Vagina (tissue), 2 donors: ENCODE data around the gene PALLD. TPM values are rescaled to one million over a fixed set of nuclear protein-coding genes. Genes with fewer than 3 reads are reported as not detected.
A peak's percentile ranks its signal among the peaks of the same experiment; 100 is the strongest.

Source experiments
- DNase-seq, 2 donors: peaks; one replicate each; pipeline ENCODE4 v3.0.0-alpha.2; 2017; ENCODE audit errors: extremely low spot score in 2 of 2
- H3K27ac ChIP-seq: fragments of 200-600 bp; sonication (generic); one replicate; pipeline ENCODE4 v1.5.1; 2019
- H3K27me3 ChIP-seq: fragments of 200-600 bp; sonication (generic); one replicate; pipeline ENCODE4 v1.5.1; 2019
- H3K36me3 ChIP-seq, 2 donors: fragments of 200-600 bp; sonication (generic); one replicate each; pipeline ENCODE4 v1.5.1; 2017 to 2019
- H3K4me1 ChIP-seq: fragments of 200-600 bp; sonication (generic); one replicate; pipeline ENCODE4 v1.5.1; 2019
- H3K4me3 ChIP-seq, 2 donors: fragments of 200-600 bp; sonication (generic); 1 replicate in 1 of 2; 2 replicates in 1 of 2; pipeline ENCODE4 v1.5.1; 2016 to 2019
- H3K9me3 ChIP-seq: fragments of 200-600 bp; sonication (generic); one replicate; pipeline ENCODE4 v1.5.1; 2019
- CTCF ChIP-seq, 3 experiments: fragments of 450-650 bp in 2 of 3; fragments of 200-600 bp in 1 of 3; sonication (generic) in 1 of 3; IDR thresholded peaks; one replicate each; pipeline ENCODE4 v1.5.1; 2017 to 2019; ENCODE audit warnings: antibody characterized with exemption in 3 of 3, mild to moderate bottlenecking in 2 of 3, moderate library complexity in 2 of 3
- POLR2A ChIP-seq, 2 donors: fragments of 450-650 bp; IDR thresholded peaks; one replicate each; pipeline ENCODE4 v1.6.1; 2017; ENCODE audit warnings: antibody characterized with exemption in 2 of 2, mild to moderate bottlenecking in 2 of 2, moderate library complexity in 2 of 2
- POLR2AphosphoS5 ChIP-seq, 2 donors: sonication (generic); formaldehyde crosslinking; IDR thresholded peaks; one replicate each; pipeline ENCODE4 v1.9.0; 2017; ENCODE audit warnings: antibody characterized with exemption in 2 of 2, mild to moderate bottlenecking in 2 of 2, low read depth in 1 of 2; ENCODE audit not compliant: insufficient read depth in 1 of 2
- intact Hi-C: fragments of 100-400 bp; cut with DNase I; formaldehyde crosslinking; loops from one replicate; pipeline ENCODE4 v1.15.1; 2023
- total RNA-seq: library from RNA; depleted of rRNA; stranded (reverse); fragments of >200 nt; gene quantifications from one replicate; pipeline ENCODE4 v1.2.3, GENCODE V29; 2016

The PALLD gene
- total RNA-seq, 1 donor from 2014 or later, result 229 TPM

- Histone ChIP-seq H3K9me3 (no peaks in the 10 kb centered on the region), H3K4me1 (peaks cover 57% of the 10 kb centered on the region), H3K36me3 (no peaks in the 10 kb centered on the region), H3K4me3 (peak overlapping the region; percentile 69 to 89), H3K27me3 (no peaks in the 10 kb centered on the region), H3K27ac (peak overlapping the region; percentile 92)
- intact Hi-C loops, result loop anchor here (10.0 kb wide), 3 partner anchors 81 to 199 kb away; no protein-coding TSS in a partner anchor
- DNase-seq, result peak in 1 of 2 donors; percentile 22
- TF ChIP-seq POLR2AphosphoS5 (IDR thresholded peaks at IDR 0.05; ENCODE audit: insufficient read depth in 1 of 2, low read depth in 1 of 2) (no peak), POLR2A (IDR thresholded peaks at IDR 0.05) (no peak), CTCF (IDR thresholded peaks at IDR 0.05) (no peak)
Measured at GRCh38 chr4:168833881-168834280, 337.0 kb downstream of the PALLD start.

- TF ChIP-seq CTCF (IDR thresholded peaks at IDR 0.05), result no peak
- TF ChIP-seq POLR2A (IDR thresholded peaks at IDR 0.05), result no peak
- TF ChIP-seq POLR2AphosphoS5 (IDR thresholded peaks at IDR 0.05; ENCODE audit: insufficient read depth in 1 of 2, low read depth in 1 of 2), result no peak
- Histone ChIP-seq H3K4me1 (peaks cover 68% of the 10 kb centered on the region), H3K9me3 (no peaks in the 10 kb centered on the region), H3K27ac (peak overlapping the region; percentile 92), H3K27me3 (no peaks in the 10 kb centered on the region), H3K36me3 (no peaks in the 10 kb centered on the region), H3K4me3 (peak overlapping the region; percentile 10 to 19)
- no peak for DNase-seq
- intact Hi-C loops, result loop anchor here (10.0 kb wide), 3 partner anchors 79 to 201 kb away; no protein-coding TSS in a partner anchor
Measured at GRCh38 chr4:168835880-168836454, 339.1 kb downstream of the PALLD start.

DNA sequence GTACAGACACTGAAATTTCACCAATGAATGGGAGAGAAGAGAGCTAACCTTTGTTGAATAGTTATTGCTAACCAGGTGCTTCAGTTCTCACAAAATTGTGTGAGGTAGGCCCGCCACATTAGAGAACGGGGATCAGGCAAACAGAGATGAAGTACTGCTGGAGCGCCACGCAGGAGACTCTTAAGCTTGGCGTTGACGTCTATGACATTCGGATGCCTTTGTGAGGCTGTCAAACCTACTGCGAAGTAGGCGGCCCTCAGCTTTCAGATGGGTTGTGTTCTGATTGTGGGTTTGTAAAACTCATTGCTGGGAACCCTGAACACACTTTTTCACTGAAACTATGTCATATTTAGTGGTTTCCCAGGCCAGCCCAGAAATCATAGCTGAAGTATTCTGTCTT, 339.6 kb downstream of the PALLD start:
- Histone ChIP-seq H3K4me1 (peaks cover 68% of the 10 kb centered on the region), H3K4me3 (peak overlapping the region in 1 of 2 donors; percentile 19), H3K27ac (peak overlapping the region; percentile 92), H3K27me3 (no peaks in the 10 kb centered on the region), H3K36me3 (no peaks in the 10 kb centered on the region), H3K9me3 (no peaks in the 10 kb centered on the region)
- no peak for TF ChIP-seq CTCF (IDR thresholded peaks at IDR 0.05)
- no peak for TF ChIP-seq POLR2A (IDR thresholded peaks at IDR 0.05)
- TF ChIP-seq POLR2AphosphoS5 (IDR thresholded peaks at IDR 0.05; ENCODE audit: insufficient read depth in 1 of 2, low read depth in 1 of 2), result no peak
- DNase-seq, result no peak
- intact Hi-C loops, result loop anchor here (10.0 kb wide), 3 partner anchors 78 to 202 kb away; no protein-coding TSS in a partner anchor

GRCh38 chr4:168837922-168838321, 341.1 kb downstream of the PALLD start:
- Histone ChIP-seq H3K27ac (peak overlapping the region; percentile 92), H3K9me3 (no peaks in the 10 kb centered on the region), H3K27me3 (no peaks in the 10 kb centered on the region), H3K4me1 (peaks cover 79% of the 10 kb centered on the region), H3K36me3 (no peaks in the 10 kb centered on the region), H3K4me3 (peak overlapping the region; percentile 1 to 24)
- no peak for DNase-seq
- TF ChIP-seq POLR2AphosphoS5 (IDR thresholded peaks at IDR 0.05; ENCODE audit: insufficient read depth in 1 of 2, low read depth in 1 of 2), result no peak
- TF ChIP-seq CTCF (IDR thresholded peaks at IDR 0.05), result no peak
- TF ChIP-seq POLR2A (IDR thresholded peaks at IDR 0.05), result no peak
- intact Hi-C loops, result loop anchor here (10.0 kb wide), 3 partner anchors 77 to 203 kb away; no protein-coding TSS in a partner anchor

- Histone ChIP-seq H3K27ac (peak overlapping the region; percentile 92), H3K9me3 (no peaks in the 10 kb centered on the region), H3K36me3 (no peaks in the 10 kb centered on the region), H3K27me3 (no peaks in the 10 kb centered on the region), H3K4me1 (peaks cover 86% of the 10 kb centered on the region), H3K4me3 (no peak overlapping the region)
- no peak for DNase-seq
- TF ChIP-seq CTCF (IDR thresholded peaks at IDR 0.05), result no peak
- TF ChIP-seq POLR2AphosphoS5 (IDR thresholded peaks at IDR 0.05; ENCODE audit: insufficient read depth in 1 of 2, low read depth in 1 of 2), result peak in 1 of 2 donors; percentile 92
- intact Hi-C loops, result loop anchor here (10.0 kb wide), 3 partner anchors 75 to 205 kb away; no protein-coding TSS in a partner anchor
Measured at GRCh38 chr4:168839758-168840391, 343.0 kb downstream of the PALLD start.
